GM23248 (cell line): ENCODE results near the gene RAB15. TPM values are rescaled to one million over a fixed set of nuclear protein-coding genes. Genes with fewer than 3 reads are reported as not detected.

Experiments used
- DNase-seq: peaks from one replicate; pipeline ENCODE4 v3.0.0-alpha.2; 2015
- H2AFZ ChIP-seq: fragments of 200-600 bp; sonication (generic); 2 replicates; pipeline ENCODE4 v1.6.1; 2016; ENCODE audit warnings: antibody characterized with exemption
- H3F3A ChIP-seq: fragments of 200-600 bp; sonication (generic); 2 replicates; pipeline ENCODE4 v1.6.1; 2016; ENCODE audit warnings: mild to moderate bottlenecking, antibody characterized with exemption, mixed run types; ENCODE audit not compliant: insufficient read depth
- H3K27ac ChIP-seq: fragments of 200-600 bp; sonication (generic); 2 replicates; pipeline ENCODE4 v1.5.1; 2016; ENCODE audit warnings: mild to moderate bottlenecking
- H3K27me3 ChIP-seq: fragments of 200-600 bp; sonication (generic); replicated peaks from 2 replicates; pipeline ENCODE4 v1.6.1; 2016; ENCODE audit warnings: mild to moderate bottlenecking; ENCODE audit not compliant: insufficient read depth
- H3K36me3 ChIP-seq: fragments of 200-600 bp; sonication (generic); 2 replicates; pipeline ENCODE4 v1.6.1; 2016; ENCODE audit warnings: low read depth, mild to moderate bottlenecking
- H3K4me1 ChIP-seq: fragments of 200-600 bp; sonication (generic); 2 replicates; pipeline ENCODE4 v1.6.1; 2016; ENCODE audit warnings: mild to moderate bottlenecking; ENCODE audit not compliant: insufficient read depth
- H3K4me2 ChIP-seq: fragments of 200-600 bp; sonication (generic); one replicate; pipeline ENCODE4 v1.6.1; 2016; ENCODE audit warnings: mild to moderate bottlenecking; ENCODE audit not compliant: unreplicated experiment
- H3K4me3 ChIP-seq: fragments of 200-600 bp; sonication (generic); 2 replicates; pipeline ENCODE4 v1.5.1; 2016; ENCODE audit warnings: mild to moderate bottlenecking
- H3K79me2 ChIP-seq: fragments of 200-600 bp; sonication (generic); 2 replicates; pipeline ENCODE4 v1.6.1; 2016; ENCODE audit warnings: mild to moderate bottlenecking; ENCODE audit not compliant: insufficient read depth
- H3K9ac ChIP-seq: fragments of 200-600 bp; sonication (generic); 2 replicates; pipeline ENCODE4 v1.6.1; 2016; ENCODE audit warnings: mild to moderate bottlenecking
- H3K9me2 ChIP-seq: fragments of 200-600 bp; sonication (generic); 2 replicates; pipeline ENCODE4 v1.6.1; 2016; ENCODE audit warnings: mixed run types, mild to moderate bottlenecking, moderate library complexity; ENCODE audit not compliant: insufficient read depth
- H3K9me3 ChIP-seq: fragments of 200-600 bp; sonication (generic); one replicate; pipeline ENCODE4 v1.6.1; 2017; ENCODE audit warnings: low read depth
- H4K20me1 ChIP-seq: fragments of 200-600 bp; sonication (generic); 2 replicates; pipeline ENCODE4 v1.6.0; 2016; ENCODE audit not compliant: insufficient read depth
- EZH2 ChIP-seq: fragments of 200-600 bp; sonication (generic); IDR thresholded peaks from 2 replicates; pipeline ENCODE4 v1.6.1; 2018; ENCODE audit warnings: antibody characterized with exemption, mild to moderate bottlenecking; ENCODE audit not compliant: insufficient read depth, poor library complexity, severe bottlenecking
- EZH2phosphoT487 ChIP-seq: fragments of 200-600 bp; sonication (generic); IDR thresholded peaks from 2 replicates; pipeline ENCODE4 v1.6.1; 2018; ENCODE audit warnings: antibody characterized with exemption, moderate library complexity, mild to moderate bottlenecking, low read depth; ENCODE audit not compliant: insufficient read depth
- WGBS, 2 experiments: methylation state at CpG; one replicate each; pipeline ENCODE4 v1.1.6; 2015 to 2017; ENCODE audit warnings: low lambda C conversion rate in 2 of 2, low coverage in 1 of 2; ENCODE audit errors: missing lambda C conversion rate in 2 of 2; 5-methylcytosine and 5-hydroxymethylcytosine counted together
- in situ Hi-C: fragments of 300-500 bp; cut with MboI; formaldehyde crosslinking; loops from 2 replicates; pipeline ENCODE4 v1.15.0; 2020
- polyA plus RNA-seq: library from polyadenylated mRNA; unstranded; fragments of >200 nt; fragmentation: Nextera tagmentation; extraction: Ambion mirVana; gene quantifications from 2 replicates; pipeline ENCODE4 v1.2.1, GENCODE V29; 2016
- total RNA-seq: library from RNA; depleted of rRNA; stranded (reverse); fragments of >200 nt; shearing (Covaris generic); gene quantifications from 2 replicates; pipeline ENCODE4 v1.2.3, GENCODE V29; 2014

Gene RAB15
- total and polyA plus RNA-seq, 2 experiments from 2014 or later, result 2.0 to 4.3 TPM

DNA sequence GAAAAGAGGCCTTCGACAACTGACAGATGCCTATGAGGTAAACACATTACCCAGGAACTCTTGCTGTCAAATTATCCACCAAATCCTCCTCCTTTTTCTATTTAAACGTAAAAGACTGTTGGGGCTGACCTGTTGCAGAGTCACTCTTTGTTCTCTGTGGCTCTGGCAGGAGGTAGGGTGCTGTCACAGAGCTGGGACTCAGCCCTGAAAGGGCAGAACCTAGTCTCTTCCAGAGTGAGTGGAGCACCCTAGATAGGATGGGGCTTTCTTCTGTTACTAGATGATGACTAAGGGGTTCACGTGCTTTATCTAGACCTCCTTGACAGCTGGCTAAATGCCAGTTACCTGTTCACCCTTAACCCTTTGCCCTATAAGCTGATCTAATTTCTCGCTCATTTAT lies 40.2 kb upstream of the RAB15 start:
- H3K4me2 ChIP-seq, result no peak overlapping the region
- H3K4me3 ChIP-seq, result no peak overlapping the region
- H3K79me2 ChIP-seq, result no peaks in the 10 kb centered on the region
- WGBS, 2 experiments, result 95 to 97% methylated on average over 4 of the region's 4 CpGs
- peaks cover 6% of the 10 kb centered on the region; the same call in 1 of the 2 replicates for H3K36me3 ChIP-seq
- DNase-seq, result no peak
- TF ChIP-seq EZH2 (no peak), EZH2phosphoT487 (no peak)
- H3K9me3 ChIP-seq, result no peaks in the 10 kb centered on the region
- no peak overlapping the region for H3K9ac ChIP-seq
- no peak overlapping the region for H3K27ac ChIP-seq
- no peak overlapping the region for H2AFZ ChIP-seq
- no peaks in the 10 kb centered on the region for H3K27me3 ChIP-seq
- no peaks in the 10 kb centered on the region for H4K20me1 ChIP-seq
- no peaks in the 10 kb centered on the region for H3K4me1 ChIP-seq
- in situ Hi-C loops, result no loop called here
- no peaks in the 10 kb centered on the region for H3K9me2 ChIP-seq
- H3F3A ChIP-seq, result no peaks in the 10 kb centered on the region

DNA sequence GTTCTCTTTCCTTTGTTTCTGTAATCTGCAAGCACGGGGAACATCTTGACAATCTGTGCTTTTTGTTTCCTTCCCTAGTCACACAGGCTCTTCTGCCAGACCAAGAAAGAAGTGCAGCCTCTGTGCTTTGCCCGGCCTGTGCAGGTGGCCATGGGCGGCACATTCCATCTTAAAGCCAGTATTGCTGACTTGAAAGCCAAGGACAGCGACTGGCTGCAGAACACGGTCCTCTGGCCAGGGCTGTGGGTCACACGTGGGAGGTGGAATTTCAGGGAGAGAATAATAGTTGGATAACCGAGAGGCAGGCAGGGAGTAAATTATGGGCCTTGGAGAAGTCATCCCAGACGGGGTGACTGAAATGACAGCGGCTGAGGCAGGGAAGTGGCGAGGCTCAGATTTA lies 39.4 kb upstream of the RAB15 start:
- H3K4me3 ChIP-seq, result no peak overlapping the region
- DNase-seq, result no peak
- H3F3A ChIP-seq, result no peaks in the 10 kb centered on the region
- H3K79me2 ChIP-seq, result no peaks in the 10 kb centered on the region
- no peaks in the 10 kb centered on the region for H4K20me1 ChIP-seq
- in situ Hi-C loops, result no loop called here
- H3K9me2 ChIP-seq, result no peaks in the 10 kb centered on the region
- no peak overlapping the region for H2AFZ ChIP-seq
- TF ChIP-seq EZH2 (no peak), EZH2phosphoT487 (no peak)
- H3K4me1 ChIP-seq, result peaks cover 2% of the 10 kb centered on the region
- no peaks in the 10 kb centered on the region for H3K27me3 ChIP-seq
- H3K4me2 ChIP-seq, result no peak overlapping the region
- peaks cover 6% of the 10 kb centered on the region; the same call in 1 of the 2 replicates for H3K36me3 ChIP-seq
- H3K9ac ChIP-seq, result no peak overlapping the region
- no peak overlapping the region for H3K27ac ChIP-seq
- 88 to 89% methylated on average over 10 of the region's 10 CpGs for WGBS, 2 experiments
- H3K9me3 ChIP-seq, result no peaks in the 10 kb centered on the region

DNA sequence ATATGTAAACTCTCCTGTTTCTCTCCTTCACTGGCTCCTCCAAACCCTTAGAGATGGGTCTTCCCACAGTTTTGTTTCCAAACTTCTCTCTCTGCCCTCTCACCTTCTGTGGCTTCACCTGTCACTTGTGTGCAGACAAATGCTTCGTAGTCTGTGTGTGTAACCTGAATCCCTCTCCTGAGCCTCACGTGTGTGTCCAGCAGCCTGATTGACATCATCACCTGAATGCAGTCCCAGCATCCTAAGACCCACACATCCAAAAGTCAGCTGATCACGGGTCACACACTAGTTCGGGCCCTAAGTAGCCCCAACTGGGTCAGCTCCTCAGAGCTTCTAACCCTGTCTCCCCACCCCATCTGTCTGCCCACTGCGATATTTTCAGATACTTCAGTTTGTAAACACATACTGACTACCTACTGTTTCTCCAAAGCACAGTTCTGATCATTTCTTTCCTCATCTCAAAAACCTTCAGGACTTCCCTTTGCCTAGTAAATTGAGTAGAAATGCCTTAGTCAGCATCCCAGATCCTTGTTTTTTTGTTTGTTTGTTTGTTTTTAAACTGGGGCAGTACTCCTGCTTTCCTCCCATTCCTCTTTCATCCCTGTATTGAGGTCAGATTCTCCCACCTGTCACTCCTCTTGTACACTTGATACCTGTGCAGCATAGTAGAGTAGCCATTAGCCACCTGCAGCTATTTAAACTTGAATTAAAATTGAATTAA lies 38.2 kb upstream of the RAB15 start:
- TF ChIP-seq EZH2 (no peak), EZH2phosphoT487 (no peak)
- whole genome bisulfite sequencing, 2 experiments, result 87 to 92% methylated on average over 5 of the region's 5 CpGs
- in situ Hi-C loops, result no loop called here

DNA sequence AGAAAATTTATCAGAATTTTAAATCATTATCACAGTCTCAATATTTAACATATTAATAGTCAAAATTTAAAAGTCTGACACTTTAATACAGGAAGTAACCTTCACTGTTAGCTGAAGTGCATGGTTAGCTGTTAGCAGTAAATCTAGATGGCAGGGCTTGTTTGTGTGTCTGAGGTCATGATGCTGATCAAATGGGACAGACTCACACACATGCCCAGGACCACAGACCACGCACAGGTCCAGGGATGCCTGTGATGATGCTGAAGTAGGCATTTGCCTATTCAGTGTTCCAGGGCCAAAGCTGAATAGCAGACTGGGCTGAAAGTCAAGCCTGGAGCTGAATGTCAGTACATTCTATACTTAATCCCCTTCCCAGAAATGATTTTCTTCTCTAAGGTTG lies 35.1 kb upstream of the RAB15 start:
- Histone ChIP-seq H3K79me2 (peaks cover 17% of the 10 kb centered on the region), H4K20me1 (no peaks in the 10 kb centered on the region), H3K9ac (no peak overlapping the region), H3K9me3 (no peaks in the 10 kb centered on the region), H3K4me3 (no peak overlapping the region), H3K4me2 (no peak overlapping the region), H3K36me3 (no peaks in the 10 kb centered on the region; the same call in 1 of the 2 replicates), H2AFZ (no peak overlapping the region), H3K27me3 (no peaks in the 10 kb centered on the region), H3K27ac (no peak overlapping the region), H3F3A (peaks cover 9% of the 10 kb centered on the region), H3K9me2 (no peaks in the 10 kb centered on the region), H3K4me1 (peaks cover 29% of the 10 kb centered on the region)
- no peak for DNase-seq
- in situ Hi-C loops, result no loop called here
- TF ChIP-seq EZH2, result no peak
- no peak for TF ChIP-seq EZH2phosphoT487
- WGBS, 2 experiments, result 100% methylated on average over 1 of the region's 1 CpG

More for the DNA sequence above, 38.2 kb upstream of the RAB15 start:
- Histone ChIP-seq H4K20me1 (no peaks in the 10 kb centered on the region), H3K9ac (no peak overlapping the region), H3K79me2 (no peaks in the 10 kb centered on the region), H3K27ac (no peak overlapping the region), H3K9me2 (no peaks in the 10 kb centered on the region), H3K4me1 (peaks cover 13% of the 10 kb centered on the region), H3K4me2 (no peak overlapping the region), H2AFZ (no peak overlapping the region), H3K27me3 (no peaks in the 10 kb centered on the region), H3K36me3 (peaks cover 6% of the 10 kb centered on the region; the same call in 1 of the 2 replicates), H3K4me3 (no peak overlapping the region), H3K9me3 (no peaks in the 10 kb centered on the region), H3F3A (no peaks in the 10 kb centered on the region)
- no peak for DNase-seq

DNA sequence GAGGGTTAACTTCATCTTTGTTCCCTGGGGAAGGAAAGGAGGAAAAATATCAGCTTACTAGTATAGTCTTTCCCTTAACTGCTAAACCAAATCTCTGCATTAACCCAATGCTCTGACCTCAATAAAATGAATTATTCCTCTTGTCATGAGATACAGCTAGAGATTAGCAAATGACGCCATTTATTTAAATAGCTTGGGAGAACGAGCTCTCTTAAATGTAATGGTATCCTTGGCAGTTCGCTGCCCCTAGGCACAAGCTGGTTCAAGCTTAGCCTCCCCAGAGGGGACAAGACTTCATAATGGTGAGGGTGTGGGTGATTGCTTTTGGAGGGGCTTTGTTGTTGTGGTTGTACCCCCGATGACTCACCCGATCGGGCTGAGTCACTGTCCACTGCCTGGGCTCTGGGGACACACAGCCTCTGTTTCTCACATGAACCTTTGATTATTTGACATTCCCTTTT lies 34.2 kb upstream of the RAB15 start:
- DNase-seq, result no peak
- H3K36me3 ChIP-seq, result no peaks in the 10 kb centered on the region; the same call in 1 of the 2 replicates
- peaks cover 38% of the 10 kb centered on the region for H3K4me1 ChIP-seq
- H2AFZ ChIP-seq, result no peak overlapping the region
- no peaks in the 10 kb centered on the region for H3K9me3 ChIP-seq
- peaks cover 13% of the 10 kb centered on the region for H3F3A ChIP-seq
- H3K79me2 ChIP-seq, result peaks cover 21% of the 10 kb centered on the region
- H3K4me2 ChIP-seq, result no peak overlapping the region
- H4K20me1 ChIP-seq, result no peaks in the 10 kb centered on the region
- H3K27me3 ChIP-seq, result no peaks in the 10 kb centered on the region
- in situ Hi-C loops, result no loop called here
- 88 to 96% methylated on average over 6 of the region's 6 CpGs for WGBS, 2 experiments
- no peak overlapping the region for H3K9ac ChIP-seq
- no peak for TF ChIP-seq EZH2phosphoT487
- TF ChIP-seq EZH2, result no peak
- no peaks in the 10 kb centered on the region for H3K9me2 ChIP-seq
- no peak overlapping the region for H3K4me3 ChIP-seq
- no peak overlapping the region for H3K27ac ChIP-seq
